Pancreas (tissue), 10 donors: ENCODE results near the gene ERI3. TPM values are rescaled to one million over a fixed set of nuclear protein-coding genes. Genes with fewer than 3 reads are reported as not detected.

Experiments
- ATAC-seq, 4 donors: fragments of 200-7000 bp; cut with Tn5 transposase; one replicate each; pipeline versions ENCODE4 v1.8.0 to v1.9.1; 2020; ENCODE audit warnings: mild to moderate bottlenecking in 4 of 4, moderate library complexity in 4 of 4
- DNase-seq, 6 donors: peaks; one replicate each; pipeline ENCODE4 v3.0.0-alpha.2; 2020
- FAIRE-seq: peaks from 2 replicates; lab custom pipeline; 2012; peaks lifted over from hg19 to GRCh38; lab: Jason Lieb, UNC
- H3K27ac ChIP-seq, 4 donors: fragments of 200-600 bp; sonication (generic); 1 replicate in 3 of 4; 2 replicates in 1 of 4; pipeline versions ENCODE4 v1.5.0 to v1.8.0; 2020
- H3K27me3 ChIP-seq, 4 donors: fragments of 200-600 bp; one replicate each; pipeline ENCODE4 v1.8.0; 2021
- H3K36me3 ChIP-seq, 3 donors: fragments of 200-600 bp; sonication (generic) in 1 of 3; one replicate each; pipeline versions ENCODE4 v1.5.0 to v1.8.0; 2020 to 2021
- H3K4me1 ChIP-seq, 3 donors: fragments of 200-600 bp; one replicate each; pipeline ENCODE4 v1.8.0; 2021
- H3K4me3 ChIP-seq, 4 donors: fragments of 200-600 bp; sonication (generic) in 2 of 4; one replicate each; pipeline versions ENCODE4 v1.5.0 to v1.8.0; 2020 to 2021
- H3K9me3 ChIP-seq, 4 donors: fragments of 200-600 bp; one replicate each; pipeline ENCODE4 v1.8.0; 2021
- CTCF ChIP-seq, 4 donors: fragments of 200-600 bp; sonication (generic) in 3 of 4; IDR thresholded peaks; one replicate each; pipeline versions ENCODE4 v1.5.0 to v1.8.0; 2021; ENCODE audit warnings: antibody characterized with exemption in 4 of 4
- WGBS, 2 donors: extraction: QIAGEN DNeasy Blood & Tissue Kit; methylation state at CpG; one replicate each; pipeline ENCODE4 v1.1.7; 2013; 5-methylcytosine and 5-hydroxymethylcytosine counted together
- intact Hi-C, 3 donors: fragments of 100-400 bp; cut with DNase I; formaldehyde crosslinking; loops; one replicate each; pipeline versions ENCODE4 v1.11.1 to v1.14.2; 2022
- polyA plus RNA-seq, 2 donors: library from polyadenylated mRNA; stranded (reverse); fragments of 200-250 nt; gene quantifications; one replicate each; pipeline ENCODE4 v1.2.3, GENCODE V29; 2013
- total RNA-seq, 6 donors: library from RNA; stranded (reverse); fragmentation: NEBNext Ultra II Directional in 4 of 6; extraction: Animal tissue kit (Norgen Biotek cat#: 25700) in 4 of 6; gene quantifications; one replicate each; pipeline versions ENCODE4 v1.2.1 to v1.2.4, GENCODE V29; 2021 to 2023
- donor health status: healthy with polysubstance abuse.
- donor health status: DM: no; HTN: no; CAD: no; lungs with moderate emphysema.
- donor health status: DM: no; HTN: no; CAD: no.
- donor health status: control.
- donor health status: control.
- donor health status: Bipolar disorder and iron deficiency.
- donor health status: DM: yes; HTN: yes; CAD: no.
- donor health status: DM: no; HTN: no; CAD: no.
- donor health status: DM: no; HTN: no; CAD: no.
- donor health status: DM: yes; HTN: yes; CAD: no.

ERI3 gene
- total and polyA plus RNA-seq, 8 donors, result 18.9 to 33.7 (median 21.8) TPM

- H3K36me3 ChIP-seq, result no peaks in the 10 kb centered on the region
- ATAC-seq (peak; percentile 87 to 94 (median 92)), DNase-seq (peak; percentile 66 to 89 (median 84)), FAIRE-seq (no peak)
- WGBS, 2 donors, result 44 to 45% methylated on average over 8 of the region's 8 CpGs
- no peaks in the 10 kb centered on the region for H3K27me3 ChIP-seq
- no peak for TF ChIP-seq CTCF (IDR thresholded peaks at IDR 0.05)
- H3K4me3 ChIP-seq, result no peak overlapping the region
- peaks cover 8 to 15% (median 11%) of the 10 kb centered on the region in 3 donors for H3K4me1 ChIP-seq
- H3K9me3 ChIP-seq, result no peaks in the 10 kb centered on the region
- intact Hi-C loops, result no loop called here
- H3K27ac ChIP-seq, result peak overlapping the region in 2 of 4 donors; percentile 21 to 60
Observed at GRCh38 chr1:44327679-44328491, 27.2 kb downstream of the ERI3 start.

- intact Hi-C loops, result no loop called here
- no peaks in the 10 kb centered on the region for H3K9me3 ChIP-seq
- DNase-seq (no peak), FAIRE-seq (no peak), ATAC-seq (no peak)
- TF ChIP-seq CTCF (IDR thresholded peaks at IDR 0.05), result no peak
- no peaks in the 10 kb centered on the region for H3K27me3 ChIP-seq
- peaks cover 8 to 15% (median 11%) of the 10 kb centered on the region in 3 donors for H3K4me1 ChIP-seq
- no peak overlapping the region for H3K4me3 ChIP-seq
- peak overlapping the region in 2 of 4 donors; percentile 6 to 60 for H3K27ac ChIP-seq
- no peaks in the 10 kb centered on the region for H3K36me3 ChIP-seq
Observed at GRCh38 chr1:44326821-44327465, 28.1 kb downstream of the ERI3 start.

- 82 to 84% methylated on average over 9 of the region's 9 CpGs for WGBS, 2 donors
- ATAC-seq (no peak), FAIRE-seq (no peak), DNase-seq (no peak)
- no peak overlapping the region for H3K27ac ChIP-seq
- TF ChIP-seq CTCF (IDR thresholded peaks at IDR 0.05), result no peak
- H3K36me3 ChIP-seq, result no peaks in the 10 kb centered on the region
- peaks cover 8 to 15% (median 11%) of the 10 kb centered on the region in 3 donors for H3K4me1 ChIP-seq
- intact Hi-C loops, result no loop called here
- no peaks in the 10 kb centered on the region for H3K9me3 ChIP-seq
- no peaks in the 10 kb centered on the region for H3K27me3 ChIP-seq
- H3K4me3 ChIP-seq, result no peak overlapping the region
Observed at GRCh38 chr1:44326024-44326701, 28.9 kb downstream of the ERI3 start.

GRCh38 chr1:44323947-44324346, 31.1 kb downstream of the ERI3 start:
- intact Hi-C loops, result no loop called here
- WGBS, 2 donors, result 92 to 98% methylated on average over 1 of the region's 1 CpG
- FAIRE-seq, result no peak

More at GRCh38 chr1:44323947-44324346, 31.1 kb downstream of the ERI3 start:
- peaks cover 8 to 15% (median 11%) of the 10 kb centered on the region in 3 donors for H3K4me1 ChIP-seq
- no peak overlapping the region for H3K4me3 ChIP-seq
- peaks cover 0 to 4% (median 0%) of the 10 kb centered on the region in 3 donors for H3K36me3 ChIP-seq
- H3K27me3 ChIP-seq, result no peaks in the 10 kb centered on the region
- H3K9me3 ChIP-seq, result no peaks in the 10 kb centered on the region
- DNase-seq (no peak), ATAC-seq (no peak)
- TF ChIP-seq CTCF (IDR thresholded peaks at IDR 0.05), result no peak
- no peak overlapping the region for H3K27ac ChIP-seq
